Stromal cell of bone marrow (primary cell): ENCODE measurements around the gene ALOX12B.
"Not testable (repeated sequence)": the region's sequence is repeated elsewhere in the genome, so short reads cannot be mapped to it uniquely, and the experiment has no call there.

Experiments used
- DNase-seq: peaks from one replicate; pipeline ENCODE4 v3.0.0-alpha.2; 2012; ENCODE audit warnings: low read depth

ALOX12B gene

GRCh38 chr17:8063761-8064534 is 23.6 kb downstream of the ALOX12B start:
- DNase-seq: no peak

DNA sequence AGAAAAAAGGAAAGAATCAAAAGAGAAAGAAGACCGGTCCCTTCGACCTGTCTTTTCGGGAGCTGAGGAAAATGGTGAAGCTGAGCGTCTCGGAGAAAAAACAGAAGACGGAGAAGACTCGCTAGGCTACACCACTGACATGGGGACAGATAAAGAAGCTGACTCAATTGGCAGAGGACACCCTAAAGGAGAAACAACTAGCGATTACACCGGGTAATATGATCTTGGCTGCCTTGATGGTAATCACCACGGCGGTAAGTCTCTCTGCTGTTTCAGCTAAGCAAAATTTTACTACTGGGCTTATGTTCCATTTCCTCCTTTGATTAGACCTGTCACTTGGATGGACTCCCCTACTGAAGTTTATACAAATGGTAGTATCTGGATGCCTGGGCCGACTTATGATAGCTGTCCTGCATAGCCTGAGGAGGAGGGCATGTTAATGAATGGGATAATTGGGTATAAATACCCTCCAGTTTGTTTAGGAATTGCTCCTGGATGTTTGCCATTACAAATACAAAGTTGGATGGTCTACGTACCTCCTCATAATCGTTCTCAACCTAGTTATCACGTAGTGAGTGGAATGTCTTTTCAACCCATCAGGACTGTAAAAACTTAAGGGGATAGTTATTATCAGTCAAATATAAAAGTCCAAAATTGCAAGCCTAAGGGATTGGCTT is 24.6 kb downstream of the ALOX12B start:
- no peak for DNase-seq

DNA sequence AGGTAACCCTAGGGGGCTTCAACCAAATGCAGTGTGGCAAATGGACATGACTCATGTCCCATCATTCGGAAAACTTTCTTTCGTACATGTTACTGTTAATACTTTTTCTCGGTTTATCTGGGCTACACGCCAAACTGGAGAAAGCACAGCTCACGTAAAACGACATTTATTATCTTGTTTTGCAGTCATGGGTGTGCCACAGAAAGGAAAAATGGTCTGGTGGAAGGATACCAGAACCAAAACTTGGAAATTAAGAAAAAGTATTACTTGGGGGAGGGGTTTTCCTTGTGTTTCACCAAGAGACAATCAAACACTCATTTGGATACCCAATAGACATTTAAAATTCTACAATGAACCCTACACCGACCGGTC is 25.1 kb downstream of the ALOX12B start:
- no peak for DNase-seq

- not testable (repeated sequence) for DNase-seq
Measured at GRCh38 chr17:8061851-8062250, 25.7 kb downstream of the ALOX12B start.

DNA sequence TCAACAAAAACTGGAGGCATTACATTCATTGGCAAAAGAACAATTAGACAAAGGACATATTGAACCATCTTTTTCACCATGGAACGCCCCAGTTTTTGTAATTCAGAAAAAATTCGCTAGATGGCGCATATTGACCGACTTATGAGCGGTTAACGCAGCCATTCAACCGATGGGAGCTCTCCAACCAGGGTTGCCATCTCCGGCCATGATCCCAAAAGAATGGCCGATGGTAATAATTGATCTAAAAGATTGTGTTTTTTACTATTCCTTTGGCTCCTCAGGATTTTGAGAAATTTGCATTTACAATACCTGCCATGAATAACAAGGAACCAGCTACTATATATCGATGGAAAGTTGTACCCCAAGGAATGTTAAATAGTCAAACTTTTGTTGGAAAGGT is 27.2 kb downstream of the ALOX12B start:
- DNase-seq: peak; percentile 57

DNA sequence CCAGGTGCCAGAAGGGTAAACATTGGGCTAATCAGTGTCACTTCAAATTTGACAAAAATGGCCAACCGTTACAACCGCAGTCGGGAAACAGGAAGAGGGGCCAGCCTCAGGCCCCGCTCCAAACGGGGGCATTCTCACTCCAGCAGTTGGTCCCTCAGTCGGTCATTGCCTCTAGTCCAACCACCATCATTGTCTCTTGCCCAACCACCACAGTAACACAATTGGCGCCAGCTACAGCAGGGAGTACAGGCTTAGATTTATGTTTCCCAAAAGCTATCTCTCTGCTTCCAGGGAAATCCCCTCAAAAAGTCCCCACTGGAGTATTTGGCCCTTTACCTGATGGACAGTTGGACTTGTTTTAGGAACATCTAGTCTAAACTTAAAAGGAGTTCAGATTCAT is 28.4 kb downstream of the ALOX12B start:
- no peak for DNase-seq

DNA sequence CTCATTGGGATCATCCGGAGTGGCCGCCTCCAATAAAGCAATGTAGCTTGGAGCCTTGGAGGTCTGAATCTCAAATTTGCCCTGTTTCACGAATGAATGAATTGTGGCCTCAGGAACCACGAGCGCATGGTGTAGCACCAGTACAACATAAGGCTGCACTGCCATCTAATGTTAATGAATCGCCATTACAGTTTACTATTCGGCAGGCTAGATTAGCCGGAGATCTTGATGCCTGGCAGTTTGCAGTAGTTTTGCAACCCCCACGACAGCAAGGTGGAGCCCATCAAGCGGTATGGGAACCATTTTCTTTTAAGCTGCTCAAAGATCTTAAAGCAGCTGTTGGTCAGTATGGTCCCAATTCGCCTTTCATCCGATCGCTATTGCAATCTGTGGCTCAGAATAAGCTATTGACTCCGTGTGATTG is 29.8 kb downstream of the ALOX12B start:
- peak; percentile 55 for DNase-seq

GRCh38 chr17:8056976-8057625 is 30.4 kb downstream of the ALOX12B start:
- no peak for DNase-seq

DNA sequence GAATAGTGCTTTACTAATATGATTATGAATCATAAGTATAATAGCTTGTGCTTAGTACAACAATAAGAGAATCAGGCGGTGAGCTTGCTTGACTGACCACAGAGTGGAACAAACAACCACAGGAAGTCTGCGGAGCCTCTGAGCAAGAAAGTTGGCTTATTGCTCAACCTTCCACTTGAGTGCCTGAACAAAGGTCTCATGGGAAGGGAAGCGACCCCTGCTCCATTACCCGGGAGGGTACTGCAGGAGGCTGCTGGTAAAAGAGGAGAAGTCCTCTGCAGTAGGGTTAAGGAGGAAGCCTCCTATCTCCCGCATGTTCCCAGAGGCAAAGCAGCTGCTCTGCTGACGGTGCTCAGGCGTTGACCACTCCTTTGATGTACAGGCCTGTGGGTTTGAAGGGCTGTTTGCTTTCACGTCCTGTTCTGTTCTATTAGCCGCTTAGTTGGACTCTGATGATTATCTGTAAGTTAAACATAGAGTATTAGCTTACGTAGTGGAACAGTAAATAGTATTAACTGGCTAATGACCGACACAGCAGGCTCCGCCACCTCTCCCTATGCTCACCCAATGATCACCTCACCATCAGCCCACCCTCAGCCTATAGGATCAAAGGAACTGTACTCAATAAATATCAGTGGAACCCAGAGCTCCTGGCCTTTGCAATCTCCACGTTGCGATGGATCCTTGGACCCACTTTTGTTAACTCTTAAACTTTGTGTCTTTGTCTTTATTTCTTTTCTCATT is 31.1 kb downstream of the ALOX12B start:
- DNase-seq: peak; percentile 72

DNA sequence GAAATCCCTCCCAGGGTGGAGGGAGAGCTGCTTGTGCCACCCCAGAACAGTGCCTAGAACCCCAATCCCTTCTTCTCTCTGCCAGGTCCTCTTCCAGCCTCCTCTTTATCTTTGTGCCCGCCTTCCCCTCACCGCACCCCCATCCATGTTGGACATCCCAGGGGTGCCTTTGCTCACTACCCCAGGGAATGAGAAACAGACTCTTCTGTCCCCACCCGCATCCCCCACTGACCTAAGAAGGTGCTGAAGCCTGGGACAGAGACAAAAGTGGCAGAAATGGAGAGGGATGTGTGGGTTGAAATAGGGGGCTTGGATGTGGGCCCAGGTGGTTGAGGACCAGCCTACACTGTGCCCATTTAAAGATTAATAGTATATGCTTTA is 31.7 kb downstream of the ALOX12B start:
- DNase-seq: no peak

- DNase-seq: no peak
Measured at GRCh38 chr17:8053600-8053999, 33.9 kb downstream of the ALOX12B start.

GRCh38 chr17:8052256-8053252 is 35.0 kb downstream of the ALOX12B start:
- no peak for DNase-seq

- no peak for DNase-seq
Measured at GRCh38 chr17:8051831-8052230, 35.7 kb downstream of the ALOX12B start.

DNA sequence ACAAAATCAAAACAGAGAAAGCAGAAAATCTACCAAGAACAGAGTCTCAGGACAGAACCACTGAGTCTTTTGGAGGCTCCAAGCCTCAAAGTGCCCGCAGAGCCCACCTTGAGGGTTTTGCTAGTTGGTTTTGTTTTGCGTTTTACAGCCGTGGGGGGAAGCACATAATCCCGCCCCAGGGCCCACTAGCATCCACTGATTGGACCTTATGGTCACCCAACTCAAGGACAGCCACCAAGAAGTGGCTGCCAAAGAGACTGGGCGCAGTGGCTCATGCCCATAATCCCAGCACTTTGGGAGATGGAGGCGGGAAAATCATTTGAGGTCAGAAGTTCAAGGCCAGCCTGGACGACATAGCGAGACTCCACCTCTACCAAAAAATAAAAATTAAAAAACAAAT is 38.8 kb downstream of the ALOX12B start:
- no peak for DNase-seq

GRCh38 chr17:8048236-8048635 is 39.3 kb downstream of the ALOX12B start:
- no peak for DNase-seq

- no peak for DNase-seq
Measured at GRCh38 chr17:8047769-8048110, 39.8 kb downstream of the ALOX12B start.

DNA sequence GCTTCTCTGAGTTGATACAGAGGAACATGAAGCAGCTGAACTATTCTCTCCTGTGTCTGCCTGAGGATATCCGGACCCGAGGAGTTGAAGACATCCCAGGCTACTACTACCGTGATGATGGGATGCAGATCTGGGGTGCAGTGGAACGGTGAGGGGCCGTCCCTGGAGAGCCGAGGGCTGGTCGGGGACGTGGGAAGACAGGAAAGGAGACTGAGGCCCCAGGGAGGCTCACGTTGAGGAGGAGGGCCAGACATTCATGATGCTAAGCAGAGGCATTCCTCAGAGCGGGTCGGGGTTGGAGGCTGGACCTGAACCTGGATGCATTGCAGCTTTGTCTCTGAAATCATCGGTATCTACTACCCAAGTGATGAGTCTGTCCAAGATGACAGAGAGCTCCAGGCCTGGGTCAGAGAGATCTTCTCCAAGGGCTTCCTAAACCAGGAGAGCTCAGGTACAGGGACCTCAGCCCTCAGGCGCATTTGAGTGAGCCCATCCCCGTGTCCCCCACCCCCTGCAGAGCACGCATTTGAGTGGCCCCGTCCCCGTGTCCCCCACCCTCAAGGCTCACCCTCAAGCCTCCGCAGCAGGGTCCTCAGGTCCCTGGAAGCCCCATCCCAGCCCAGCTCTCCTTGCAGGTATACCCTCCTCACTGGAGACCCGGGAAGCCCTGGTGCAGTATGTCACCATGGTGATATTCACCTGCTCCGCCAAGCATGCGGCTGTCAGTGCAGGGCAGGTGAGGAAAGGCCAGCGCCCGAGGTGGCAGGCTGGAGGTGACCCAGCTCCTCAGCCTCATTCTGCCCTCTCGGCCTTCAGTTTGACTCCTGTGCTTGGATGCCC is 40.4 kb downstream of the ALOX12B start:
- DNase-seq: no peak

DNA sequence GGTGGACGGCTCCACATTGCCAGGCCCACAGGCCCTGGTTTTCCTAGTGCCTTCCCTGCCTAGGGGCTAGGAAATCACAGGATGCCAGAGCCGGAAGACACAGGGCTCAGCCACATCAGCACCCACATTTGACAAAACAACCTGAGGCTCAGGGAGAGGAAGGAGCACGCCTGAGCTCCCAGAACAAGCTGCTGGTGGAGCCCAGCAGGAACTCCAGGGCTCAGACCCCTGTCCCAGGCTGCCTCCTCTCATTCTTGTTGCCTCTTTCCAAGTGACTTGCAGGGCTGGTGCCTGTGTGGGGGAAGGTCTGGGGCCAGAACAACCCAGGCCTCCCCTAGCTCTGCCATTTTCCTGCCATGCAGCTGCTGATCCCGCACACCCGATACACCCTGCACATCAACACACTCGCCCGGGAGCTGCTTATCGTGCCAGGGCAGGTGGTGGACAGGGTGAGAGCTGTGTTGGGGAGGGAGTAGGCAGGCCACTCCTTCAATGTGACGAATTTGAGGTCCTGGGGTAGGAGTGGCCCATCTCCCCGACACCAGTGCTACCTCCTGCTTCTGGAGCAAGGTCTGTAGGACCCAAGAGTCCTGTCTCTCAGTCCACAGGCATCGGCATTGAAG is 41.1 kb downstream of the ALOX12B start:
- no peak for DNase-seq

- DNase-seq: no peak
Measured at GRCh38 chr17:8044819-8045810, 42.4 kb downstream of the ALOX12B start.
